Muscle of leg (tissue), 16 donors: ENCODE data around the gene HOXB5. TPM values are rescaled to one million over a fixed set of nuclear protein-coding genes. Genes with fewer than 3 reads are reported as not detected.

Experiments used
- DNase-seq: peaks from one replicate; pipeline ENCODE4 v3.0.0; 2013
- H3K27ac ChIP-seq: one replicate; pipeline ENCODE4 v1.5.1; 2013; ENCODE audit warnings: mild to moderate bottlenecking, low read length, control low read depth
- H3K27me3 ChIP-seq: one replicate; pipeline ENCODE4 v1.6.1; 2013; ENCODE audit warnings: low read length; ENCODE audit not compliant: control insufficient read depth, insufficient read depth
- H3K36me3 ChIP-seq: one replicate; pipeline ENCODE4 v1.6.1; 2013; ENCODE audit warnings: low read length; ENCODE audit not compliant: control insufficient read depth, insufficient read depth
- H3K4me1 ChIP-seq: one replicate; pipeline ENCODE4 v1.6.1; 2013; ENCODE audit warnings: low read length; ENCODE audit not compliant: control insufficient read depth, insufficient read depth
- H3K4me3 ChIP-seq: one replicate; pipeline ENCODE4 v1.5.1; 2013; ENCODE audit warnings: low read length, control low read depth
- H3K9me3 ChIP-seq: replicated peaks from 2 replicates; pipeline ENCODE4 v1.6.1; 2013; ENCODE audit warnings: low read depth, low read length; ENCODE audit not compliant: control insufficient read depth
- WGBS: methylation state at CpG from one replicate; pipeline ENCODE4 v1.1.5; 2013; ENCODE audit warnings: missing lambda C conversion rate; ENCODE audit not compliant: insufficient coverage; 5-methylcytosine and 5-hydroxymethylcytosine counted together
- long read RNA-seq, 11 donors: transcript quantifications; one replicate each; lab custom pipeline, GENCODE V29; 2026
- polyA plus RNA-seq, 8 donors: library from polyadenylated mRNA; unstranded; fragments of 120-200 nt; gene quantifications; one replicate each; pipeline versions ENCODE4 v1.2.1 to v1.2.3, GENCODE V29; 2013; ENCODE audit warnings: inconsistent platforms in 1 of 8, low replicate concordance in 1 of 8; ENCODE audit not compliant: insufficient read length in 8 of 8, insufficient read depth in 1 of 8
- total RNA-seq: library from RNA; stranded (reverse); fragments of 120-200 nt; gene quantifications from one replicate; pipeline ENCODE4 v1.2.4, GENCODE V29; 2013

HOXB5 gene
- total RNA-seq (0.13 TPM), polyA plus RNA-seq (1 to 10 TPM in 1 of 8 donors, under 1 TPM in 7; 0.21 to 2.7 (median 0.56) TPM)
- long read RNA-seq, donor 1 = 0 reads
- long read RNA-seq, donor 2 = 0 reads
- long read RNA-seq, donor 3, partial matches to known transcripts = 0 of 1 reads
- long read RNA-seq, donor 3, other reads (novel, unspliced or antisense) = 0 of 1 reads
- long read RNA-seq, donor 4 = 0 reads
- long read RNA-seq, donor 5, partial matches to known transcripts = 0 of 1 reads
- long read RNA-seq, donor 5, other reads (novel, unspliced or antisense) = 0 of 1 reads
- long read RNA-seq, donor 6 = 0 reads
- long read RNA-seq, donor 7 = 0 reads
- long read RNA-seq, donor 8 = 0 reads
- long read RNA-seq, donor 9 = 0 reads
- long read RNA-seq, donor 10 = 0 reads
- long read RNA-seq, donor 11 = 0 reads

DNA sequence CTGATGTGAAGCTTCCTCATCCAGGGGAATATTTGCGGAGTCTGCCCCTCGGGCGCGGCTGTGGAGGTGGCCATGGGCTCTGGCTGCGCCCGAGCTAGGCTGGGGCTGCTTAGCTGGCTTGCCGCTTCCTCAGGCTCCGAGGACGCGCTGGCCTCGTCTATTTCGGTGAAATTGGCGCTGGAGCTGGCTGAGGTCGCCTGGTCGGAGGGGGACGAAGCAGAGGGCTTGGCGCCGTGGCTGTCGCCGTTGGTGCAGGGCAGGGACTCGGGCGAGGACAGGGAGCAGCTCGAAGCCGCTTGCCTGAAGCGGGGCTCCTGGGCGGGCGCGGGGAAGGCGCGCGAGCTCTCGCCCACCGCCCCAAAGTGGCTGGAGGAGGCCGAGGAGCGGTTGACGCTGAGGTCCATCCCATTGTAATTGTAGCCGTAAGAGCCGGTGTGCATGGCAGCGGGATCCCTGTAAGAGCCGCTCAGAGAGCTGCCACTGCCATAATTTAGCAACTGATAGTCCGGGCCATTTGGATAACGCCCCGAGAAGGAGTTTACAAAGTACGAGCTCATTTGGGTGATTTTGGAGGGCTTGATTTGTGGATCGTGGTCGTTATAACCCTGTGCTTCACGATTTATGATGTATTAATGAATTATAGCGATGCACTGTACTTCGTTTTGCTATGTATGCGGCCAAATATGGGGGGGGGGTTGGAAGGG, at the start of gene HOXB5:
TSS of gene HOXB5 (minus strand) at position 654 of the 704 bp plus-strand sequence. CDS start at position 557, 97 bp downstream.
- H3K9me3 ChIP-seq = no peaks in the 10 kb centered on the region
- peaks cover 27% of the 10 kb centered on the region for H3K4me1 ChIP-seq
- peak within 1 kb of the TSS; percentile 70 for H3K27ac ChIP-seq
- peak within 1 kb of the TSS; percentile 32 for H3K4me3 ChIP-seq
- H3K36me3 ChIP-seq = no peaks in the 10 kb centered on the region
- peaks cover 98% of the 10 kb centered on the region for H3K27me3 ChIP-seq
- 2% methylated on average over 46 of the region's 50 CpGs for WGBS
- no peak for DNase-seq

DNA sequence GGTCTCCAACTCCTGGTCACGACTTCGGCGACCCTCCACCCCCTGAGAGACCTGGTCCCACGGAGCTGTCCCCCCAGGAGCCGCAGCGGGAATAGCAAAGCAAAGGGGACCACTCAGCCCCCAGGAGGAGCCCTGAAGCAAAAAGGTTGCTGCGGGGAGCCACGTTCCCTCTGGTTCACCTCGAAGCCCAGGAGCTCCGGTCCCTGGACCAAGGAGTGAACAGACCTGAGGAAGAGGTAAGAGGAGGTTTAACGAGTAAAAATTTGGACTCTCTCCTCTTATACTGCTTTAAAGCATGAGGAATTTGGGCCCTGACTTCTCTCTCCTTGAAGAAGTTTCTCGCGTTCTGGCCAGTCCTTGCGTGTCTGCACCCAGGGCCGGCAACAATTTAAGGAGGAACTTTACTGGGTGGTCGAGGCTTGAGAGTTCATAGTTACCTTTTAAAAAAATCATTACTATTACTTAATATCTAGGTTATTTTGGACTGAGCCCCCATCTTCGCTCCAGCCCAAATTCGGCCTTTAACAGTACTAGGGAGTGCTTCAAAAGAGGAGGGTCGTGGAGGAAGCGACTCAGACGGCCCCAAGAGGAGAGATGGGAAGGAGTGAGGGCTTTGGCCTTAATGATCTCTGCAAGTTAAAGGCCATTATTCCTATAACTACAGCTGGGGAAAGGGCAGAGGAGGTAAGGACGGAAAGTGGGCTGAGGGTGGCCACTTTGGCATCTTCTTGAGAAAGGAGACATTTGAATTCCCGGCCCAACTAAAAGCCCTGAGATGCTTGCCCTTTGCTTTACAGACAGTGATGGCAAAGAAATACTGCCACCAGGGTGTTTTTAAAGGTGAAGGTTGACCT, 49.5 kb upstream of the HOXB5 start:
- H3K27me3 ChIP-seq = peaks cover 94% of the 10 kb centered on the region
- no peak overlapping the region for H3K4me3 ChIP-seq
- DNase-seq = no peak
- H3K9me3 ChIP-seq = no peaks in the 10 kb centered on the region
- H3K27ac ChIP-seq = no peak overlapping the region
- WGBS = 14% methylated on average over 7 of the region's 23 CpGs
- H3K4me1 ChIP-seq = peaks cover 8% of the 10 kb centered on the region
- no peaks in the 10 kb centered on the region for H3K36me3 ChIP-seq

DNA sequence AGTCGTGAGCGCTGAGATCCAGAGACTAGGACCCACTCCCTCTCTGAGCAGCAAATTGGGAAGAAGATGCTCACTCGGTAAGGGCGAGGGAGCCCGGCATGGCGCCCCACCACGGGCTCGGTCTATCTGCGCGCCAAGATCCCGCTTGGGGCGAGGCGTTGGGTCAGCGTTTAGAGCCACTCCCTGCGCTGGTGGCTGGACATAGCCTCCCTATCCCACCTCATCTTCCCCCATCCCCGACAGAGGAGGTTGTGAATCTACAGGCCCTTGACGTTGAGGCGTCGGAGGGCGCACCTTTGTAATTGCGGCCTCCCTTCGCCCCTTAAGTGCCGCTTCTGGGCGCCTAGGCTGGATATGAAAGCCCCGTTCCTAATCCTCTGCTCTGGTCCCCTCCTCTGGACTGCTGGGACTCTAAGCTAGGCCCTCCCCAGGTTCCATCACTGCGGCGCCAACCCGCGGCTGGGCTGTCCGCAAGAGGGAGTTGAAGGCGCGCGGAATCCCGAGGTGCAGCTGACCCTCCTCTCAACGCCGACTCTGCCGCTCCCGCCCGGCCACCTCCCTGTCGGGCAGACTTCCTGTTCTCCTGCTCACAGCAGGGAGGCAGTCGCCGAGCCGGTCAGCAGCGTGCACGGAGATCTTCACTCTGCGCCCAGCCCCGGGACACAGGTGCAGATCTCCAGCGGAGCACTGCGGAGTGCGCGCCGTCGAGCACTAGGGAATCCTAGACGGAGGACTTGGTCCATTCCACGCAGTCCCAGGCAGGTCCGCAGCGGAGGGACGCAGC, 48.7 kb upstream of the HOXB5 start:
- Histone ChIP-seq H3K27me3 (peaks cover 95% of the 10 kb centered on the region), H3K9me3 (no peaks in the 10 kb centered on the region), H3K4me3 (no peak overlapping the region), H3K27ac (no peak overlapping the region), H3K36me3 (no peaks in the 10 kb centered on the region), H3K4me1 (peaks cover 5% of the 10 kb centered on the region)
- 4% methylated on average over 49 of the region's 58 CpGs for WGBS
- no peak for DNase-seq

DNA sequence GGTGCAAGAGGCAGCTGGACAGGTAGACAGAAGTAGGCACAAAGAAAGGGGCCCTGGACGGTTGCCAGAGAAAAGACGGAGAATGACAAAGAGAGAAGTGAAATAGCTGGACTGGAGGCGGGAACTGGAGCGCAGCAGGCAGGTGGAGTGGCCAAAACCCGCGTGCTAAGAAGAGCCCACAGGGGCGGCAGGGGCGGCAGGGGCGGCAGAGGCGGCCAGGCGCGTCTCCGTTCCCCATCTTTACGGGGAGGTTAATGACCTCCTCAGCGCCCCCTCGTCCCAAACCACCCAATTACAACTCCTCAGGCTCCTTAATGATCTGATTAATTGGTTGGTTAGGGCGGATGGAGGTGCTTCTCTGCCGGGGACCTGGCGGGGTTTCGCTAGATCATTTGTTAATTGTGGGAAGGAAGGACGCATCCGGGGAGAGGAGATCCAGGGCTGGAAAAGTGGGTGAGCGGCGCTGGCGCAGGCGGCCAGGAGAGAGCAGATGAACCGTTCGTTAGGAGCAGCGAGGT, 48.0 kb upstream of the HOXB5 start:
- Histone ChIP-seq H3K4me1 (peaks cover 3% of the 10 kb centered on the region), H3K27ac (no peak overlapping the region), H3K36me3 (no peaks in the 10 kb centered on the region), H3K4me3 (no peak overlapping the region), H3K9me3 (no peaks in the 10 kb centered on the region), H3K27me3 (peaks cover 95% of the 10 kb centered on the region)
- DNase-seq = no peak
- WGBS = 9% methylated on average over 19 of the region's 29 CpGs

DNA sequence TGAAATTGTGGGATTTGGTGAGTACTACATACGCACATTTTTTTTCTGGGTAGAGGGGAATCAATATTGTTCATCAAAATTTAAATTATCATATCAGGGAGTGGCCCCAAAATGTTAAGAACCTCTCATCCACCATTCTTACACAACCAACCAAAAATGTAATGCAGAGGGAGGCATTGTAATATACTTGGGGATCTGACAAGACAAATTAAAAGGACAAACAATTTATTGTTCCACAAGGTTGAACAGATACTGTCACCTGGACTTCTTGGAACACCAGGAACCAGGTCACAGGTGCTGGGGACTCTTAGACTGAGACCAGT, 47.2 kb upstream of the HOXB5 start:
- no CpG with 5 or more reads among the region's 1 CpG for WGBS
- H3K4me1 ChIP-seq = no peaks in the 10 kb centered on the region
- no peak for DNase-seq
- H3K4me3 ChIP-seq = no peak overlapping the region
- H3K9me3 ChIP-seq = no peaks in the 10 kb centered on the region
- no peak overlapping the region for H3K27ac ChIP-seq
- H3K36me3 ChIP-seq = no peaks in the 10 kb centered on the region
- peaks cover 95% of the 10 kb centered on the region for H3K27me3 ChIP-seq

DNA sequence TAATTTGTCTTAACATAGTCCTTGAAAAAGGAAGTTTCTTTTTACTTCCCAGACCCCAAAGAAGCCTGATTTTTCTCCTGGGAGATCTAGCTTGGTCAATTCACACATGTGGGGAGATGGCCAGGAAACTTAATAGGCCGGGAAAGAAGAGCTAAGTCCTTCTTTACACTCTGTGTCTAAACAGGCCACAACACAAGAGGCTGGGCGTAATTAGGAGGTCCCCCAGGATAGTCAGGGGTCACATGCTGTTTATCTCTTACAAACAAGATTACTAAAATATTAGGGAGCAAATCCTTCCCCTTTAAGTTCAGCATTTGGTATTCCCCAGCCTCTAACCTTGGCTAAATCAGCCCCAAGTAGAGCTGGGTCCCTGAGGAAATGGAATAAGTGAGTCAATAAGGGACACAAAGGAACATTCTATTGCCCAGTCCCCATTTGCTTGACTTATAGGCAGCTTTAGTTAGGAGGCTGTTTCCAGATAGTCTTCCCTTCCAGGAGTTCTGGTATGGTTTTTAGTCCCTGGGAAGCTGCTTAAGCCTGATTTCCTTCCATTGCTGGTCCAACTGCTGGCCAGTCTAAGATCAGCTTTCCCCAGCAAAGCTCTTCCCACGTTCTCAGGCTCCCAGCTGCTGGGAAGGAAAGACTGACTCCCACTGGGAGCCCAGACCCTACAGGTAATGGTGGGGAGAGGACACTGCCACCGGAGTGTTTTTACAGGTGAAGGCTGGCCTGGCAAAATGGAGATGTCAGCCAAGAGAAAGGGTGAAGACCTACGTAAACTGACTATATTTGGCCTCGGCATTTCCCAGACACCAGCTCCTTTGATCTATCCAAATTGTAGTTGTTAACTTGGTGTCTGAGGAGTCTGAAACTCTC, 46.6 kb upstream of the HOXB5 start:
- H3K9me3 ChIP-seq = no peaks in the 10 kb centered on the region
- H3K27ac ChIP-seq = no peak overlapping the region
- H3K36me3 ChIP-seq = no peaks in the 10 kb centered on the region
- no peak for DNase-seq
- H3K27me3 ChIP-seq = peaks cover 95% of the 10 kb centered on the region
- WGBS = 18% methylated on average over 2 of the region's 6 CpGs
- H3K4me1 ChIP-seq = no peaks in the 10 kb centered on the region
- H3K4me3 ChIP-seq = no peak overlapping the region

DNA sequence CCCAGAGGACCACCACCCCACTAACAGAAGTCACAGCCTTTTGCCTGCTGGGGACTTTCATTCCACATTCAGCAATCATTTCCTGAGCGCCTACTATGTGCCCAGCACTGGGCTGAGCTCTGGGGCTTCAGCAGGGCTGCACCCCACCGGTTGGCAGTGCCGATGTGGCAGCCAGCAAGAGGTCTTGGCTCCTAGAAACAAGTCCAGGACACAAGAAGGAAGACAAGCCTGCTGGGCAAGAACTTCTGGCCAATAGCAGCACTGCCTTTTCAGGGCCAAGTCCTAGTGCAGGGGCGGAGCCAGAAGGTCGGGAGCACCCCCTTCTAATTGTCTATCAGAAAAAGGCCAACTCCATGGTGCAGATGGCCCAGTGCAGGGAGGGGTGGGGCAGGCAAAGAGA, 45.6 kb upstream of the HOXB5 start:
- Histone ChIP-seq H3K27me3 (peaks cover 95% of the 10 kb centered on the region), H3K36me3 (no peaks in the 10 kb centered on the region), H3K9me3 (no peaks in the 10 kb centered on the region), H3K4me1 (no peaks in the 10 kb centered on the region), H3K4me3 (no peak overlapping the region), H3K27ac (no peak overlapping the region)
- WGBS = 33% methylated on average over 3 of the region's 5 CpGs
- no peak for DNase-seq

DNA sequence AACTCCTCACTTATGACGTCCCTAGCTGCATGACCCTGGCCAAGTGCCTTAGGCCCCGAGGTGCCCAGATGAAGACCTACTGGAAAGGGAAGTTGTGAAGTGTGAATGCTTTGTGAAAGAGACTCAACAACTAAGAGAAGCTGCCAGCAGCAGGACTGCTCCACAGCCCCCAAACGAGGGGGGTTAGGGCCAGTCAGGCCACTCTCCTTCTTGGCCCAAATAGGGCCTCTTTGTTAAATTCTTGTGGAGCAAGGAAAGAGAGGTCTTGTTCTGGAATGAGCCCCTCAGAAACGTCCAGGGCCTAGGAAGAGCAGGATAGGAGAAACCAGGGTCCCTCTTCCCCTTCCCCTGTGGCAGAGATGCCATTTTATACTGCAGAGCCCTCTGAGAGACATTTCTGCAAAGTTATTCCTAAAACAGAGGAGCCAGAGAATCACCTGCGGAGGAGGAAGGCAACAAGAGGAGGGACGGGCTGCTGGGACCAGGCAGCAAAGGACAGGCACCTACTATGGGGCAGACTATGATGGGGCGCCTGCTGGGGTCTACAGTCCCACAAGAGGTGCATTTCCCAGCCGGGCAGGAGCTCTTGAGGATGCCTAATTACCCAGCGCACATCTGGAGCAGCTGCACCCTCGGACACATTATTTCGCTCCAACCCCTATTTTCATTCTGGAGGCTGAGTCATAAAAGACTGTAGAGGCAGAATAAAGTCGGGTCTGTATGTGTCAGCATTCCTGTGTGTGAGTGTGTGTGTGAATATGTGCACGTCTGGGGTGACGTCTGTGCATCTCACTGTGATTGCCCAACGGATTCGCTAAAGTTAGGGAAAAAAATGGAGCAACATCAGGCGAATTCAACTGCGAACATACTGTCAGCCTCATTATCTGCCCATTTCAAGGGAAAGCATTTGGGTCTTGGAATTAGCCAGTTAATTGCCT, 44.0 kb upstream of the HOXB5 start:
- no peak overlapping the region for H3K27ac ChIP-seq
- no peak overlapping the region for H3K4me3 ChIP-seq
- peaks cover 5% of the 10 kb centered on the region for H3K4me1 ChIP-seq
- no peak for DNase-seq
- 36% methylated on average over 7 of the region's 18 CpGs for WGBS
- H3K9me3 ChIP-seq = no peaks in the 10 kb centered on the region
- H3K27me3 ChIP-seq = peaks cover 96% of the 10 kb centered on the region
- H3K36me3 ChIP-seq = no peaks in the 10 kb centered on the region
